A673 (cell line): ENCODE results near the gene PNPLA3.

ENCODE experiments used
- EZH2 ChIP-seq: fragments of 200-600 bp; sonication (generic); IDR thresholded peaks from 2 replicates; pipeline ENCODE4 v1.6.1; 2017; ENCODE audit warnings: borderline replicate concordance, low read depth, mild to moderate bottlenecking, mixed read lengths, antibody characterized with exemption, low read length; ENCODE audit not compliant: poor library complexity, severe bottlenecking
- TF ChIP-seq, protein P1 (sequence below): fragments of 300-800, 200-600 bp; sonication (generic); conservative IDR thresholded peaks from 2 replicates; pipeline ENCODE4 v1.5.1; 2017; ENCODE audit warnings: low read depth, mild to moderate bottlenecking, antibody characterized with exemption, low read length, moderate library complexity, mixed read lengths

- TF ChIP-seq, protein P1, sequence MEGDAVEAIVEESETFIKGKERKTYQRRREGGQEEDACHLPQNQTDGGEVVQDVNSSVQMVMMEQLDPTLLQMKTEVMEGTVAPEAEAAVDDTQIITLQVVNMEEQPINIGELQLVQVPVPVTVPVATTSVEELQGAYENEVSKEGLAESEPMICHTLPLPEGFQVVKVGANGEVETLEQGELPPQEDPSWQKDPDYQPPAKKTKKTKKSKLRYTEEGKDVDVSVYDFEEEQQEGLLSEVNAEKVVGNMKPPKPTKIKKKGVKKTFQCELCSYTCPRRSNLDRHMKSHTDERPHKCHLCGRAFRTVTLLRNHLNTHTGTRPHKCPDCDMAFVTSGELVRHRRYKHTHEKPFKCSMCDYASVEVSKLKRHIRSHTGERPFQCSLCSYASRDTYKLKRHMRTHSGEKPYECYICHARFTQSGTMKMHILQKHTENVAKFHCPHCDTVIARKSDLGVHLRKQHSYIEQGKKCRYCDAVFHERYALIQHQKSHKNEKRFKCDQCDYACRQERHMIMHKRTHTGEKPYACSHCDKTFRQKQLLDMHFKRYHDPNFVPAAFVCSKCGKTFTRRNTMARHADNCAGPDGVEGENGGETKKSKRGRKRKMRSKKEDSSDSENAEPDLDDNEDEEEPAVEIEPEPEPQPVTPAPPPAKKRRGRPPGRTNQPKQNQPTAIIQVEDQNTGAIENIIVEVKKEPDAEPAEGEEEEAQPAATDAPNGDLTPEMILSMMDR, result no peak
- no peak for TF ChIP-seq EZH2
Measured at GRCh38 chr22:43897751-43898261, 25.8 kb upstream of the PNPLA3 start.
